Femur (tissue), 1 donor: ENCODE data around the gene STAC.
"Not testable (repeated sequence)": the region's sequence is repeated elsewhere in the genome, so short reads cannot be mapped to it uniquely, and the experiment has no call there.

Experiments
- DNase-seq: peaks from one replicate; pipeline ENCODE4 v3.0.0-alpha.2; 2017

STAC gene

GRCh38 chr3:36482256-36482655 lies 102.0 kb downstream of the STAC start:
- no peak for DNase-seq

DNA sequence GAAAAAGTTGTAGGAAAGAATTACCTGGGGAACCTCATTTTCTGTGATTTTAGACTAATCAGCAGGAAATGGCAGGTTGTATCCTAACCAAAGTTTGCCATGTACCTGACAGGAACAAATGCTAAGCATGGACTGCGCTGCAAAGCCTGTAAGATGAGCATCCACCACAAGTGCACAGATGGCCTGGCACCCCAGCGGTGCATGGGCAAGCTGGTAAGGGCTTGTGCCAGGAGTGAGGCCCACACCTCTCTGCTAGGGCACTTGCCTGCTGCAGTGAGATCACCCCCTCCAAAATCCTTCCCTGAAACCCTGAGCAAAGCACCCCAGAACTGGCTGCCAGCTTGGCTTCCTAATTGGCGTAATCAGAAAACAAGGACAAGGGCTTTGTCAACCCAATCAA lies 102.6 kb downstream of the STAC start:
- no peak for DNase-seq

DNA sequence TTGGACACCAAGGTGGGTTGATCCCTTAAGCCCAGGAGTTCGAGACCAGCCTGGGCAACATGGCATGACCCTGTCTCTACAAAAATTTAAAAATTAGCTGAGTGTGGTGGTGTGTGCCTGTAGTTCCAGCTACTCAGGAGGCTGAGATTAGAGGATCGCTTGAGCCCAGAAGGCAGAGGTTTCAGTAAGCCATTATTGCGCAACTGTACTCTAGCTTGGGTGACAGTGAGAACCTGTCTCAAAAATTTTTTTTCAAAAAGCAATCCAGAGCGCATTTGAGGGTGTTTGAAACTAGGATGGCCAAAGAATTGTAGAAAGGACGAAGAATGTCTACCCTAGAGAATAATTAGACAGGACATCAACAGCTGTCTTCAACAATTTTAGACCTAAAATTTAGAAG lies 103.4 kb downstream of the STAC start:
- no peak for DNase-seq

DNA sequence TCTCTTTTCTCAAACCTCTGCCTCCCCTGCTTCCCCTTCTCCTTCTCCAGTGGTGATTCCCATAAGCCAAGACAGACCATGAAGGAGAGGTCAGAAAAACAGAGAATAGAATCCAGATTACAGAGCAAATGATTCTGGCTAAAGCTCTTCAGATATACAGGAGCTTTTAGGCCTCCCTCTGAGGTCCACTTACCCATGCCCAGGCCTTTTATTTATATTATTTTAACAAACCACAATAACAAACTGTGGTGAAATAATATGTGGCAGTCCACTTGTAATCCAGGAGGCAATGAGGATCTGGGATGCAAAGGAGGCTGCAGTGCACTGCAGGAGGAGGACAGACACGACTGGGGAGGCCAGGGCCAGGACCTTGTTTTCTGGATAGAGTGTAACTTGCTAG lies 104.1 kb downstream of the STAC start:
- DNase-seq: no peak

DNA sequence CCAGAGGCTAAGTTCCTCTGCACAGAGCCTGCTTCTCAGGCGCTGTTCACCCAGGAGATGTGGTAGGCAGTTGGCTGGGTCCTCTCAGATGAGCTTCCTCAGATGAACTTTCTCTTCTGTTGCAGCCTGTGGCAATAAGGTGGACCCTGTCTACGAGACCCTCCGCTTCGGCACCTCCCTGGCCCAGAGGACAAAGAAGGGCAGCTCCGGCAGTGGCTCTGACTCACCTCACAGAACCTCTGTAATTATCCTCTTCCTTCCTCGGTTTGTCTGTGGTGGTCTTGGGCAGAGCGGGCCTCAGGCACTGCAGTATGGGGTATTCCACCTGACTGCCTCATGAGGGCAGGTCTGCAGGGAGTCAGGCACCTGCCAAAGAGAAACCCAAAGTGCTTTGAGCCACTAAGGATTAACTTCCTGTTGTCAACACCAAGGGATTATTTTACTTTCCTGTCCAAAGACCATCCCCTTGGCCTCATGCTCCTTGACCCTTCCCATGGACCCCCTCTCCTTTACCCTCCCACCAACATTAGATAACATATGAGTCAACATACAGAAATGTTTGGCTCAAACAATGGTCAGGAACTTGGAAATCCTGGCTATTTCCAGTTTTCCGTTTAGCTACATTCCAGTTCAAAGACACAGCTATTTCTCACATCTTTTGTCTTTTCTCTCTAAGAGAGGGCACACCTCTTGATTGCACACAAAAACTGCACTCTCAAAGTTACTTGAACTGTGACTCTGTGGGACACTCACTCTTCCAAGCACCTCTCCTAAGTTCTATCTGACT lies 105.9 kb downstream of the STAC start:
- no peak for DNase-seq

DNA sequence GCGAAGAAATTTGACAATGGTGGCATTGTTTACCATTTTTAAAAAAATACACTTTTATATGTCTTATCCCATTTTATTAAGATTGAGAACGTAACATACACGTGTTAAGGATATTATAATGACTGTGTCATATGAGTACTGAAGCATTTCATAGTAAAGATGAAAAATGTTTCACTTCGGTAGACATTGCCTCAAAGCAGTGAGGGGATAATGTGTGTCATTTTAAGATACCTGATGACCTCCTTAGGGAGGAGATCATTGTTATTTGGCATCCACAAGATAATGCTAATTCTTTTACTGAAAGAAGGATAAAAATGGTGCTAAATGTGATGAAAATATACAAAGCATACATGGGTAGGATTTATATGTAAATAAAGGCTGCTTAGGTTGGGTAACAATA lies 107.3 kb downstream of the STAC start:
- DNase-seq: no peak

GRCh38 chr3:36488077-36488789 lies 107.9 kb downstream of the STAC start:
- DNase-seq: no peak

DNA sequence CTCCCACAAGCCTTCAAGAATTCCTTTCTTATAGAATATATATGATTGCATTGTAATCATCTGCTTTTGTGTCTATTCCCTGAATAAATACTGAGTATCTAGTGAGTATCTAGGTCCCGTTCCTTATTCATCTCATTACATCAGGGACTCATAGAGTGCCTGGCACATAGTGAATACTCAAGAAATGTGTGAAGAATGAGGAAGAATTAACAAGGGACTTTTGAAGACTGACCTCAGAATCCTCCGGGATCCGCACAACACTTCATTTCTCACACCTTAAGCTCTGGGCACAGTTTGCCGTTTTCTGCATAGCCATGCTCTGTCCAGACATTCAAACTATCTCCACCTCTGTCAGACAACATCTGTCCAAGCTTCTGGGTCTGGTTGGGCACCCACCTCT lies 108.8 kb downstream of the STAC start:
- DNase-seq: no peak

DNA sequence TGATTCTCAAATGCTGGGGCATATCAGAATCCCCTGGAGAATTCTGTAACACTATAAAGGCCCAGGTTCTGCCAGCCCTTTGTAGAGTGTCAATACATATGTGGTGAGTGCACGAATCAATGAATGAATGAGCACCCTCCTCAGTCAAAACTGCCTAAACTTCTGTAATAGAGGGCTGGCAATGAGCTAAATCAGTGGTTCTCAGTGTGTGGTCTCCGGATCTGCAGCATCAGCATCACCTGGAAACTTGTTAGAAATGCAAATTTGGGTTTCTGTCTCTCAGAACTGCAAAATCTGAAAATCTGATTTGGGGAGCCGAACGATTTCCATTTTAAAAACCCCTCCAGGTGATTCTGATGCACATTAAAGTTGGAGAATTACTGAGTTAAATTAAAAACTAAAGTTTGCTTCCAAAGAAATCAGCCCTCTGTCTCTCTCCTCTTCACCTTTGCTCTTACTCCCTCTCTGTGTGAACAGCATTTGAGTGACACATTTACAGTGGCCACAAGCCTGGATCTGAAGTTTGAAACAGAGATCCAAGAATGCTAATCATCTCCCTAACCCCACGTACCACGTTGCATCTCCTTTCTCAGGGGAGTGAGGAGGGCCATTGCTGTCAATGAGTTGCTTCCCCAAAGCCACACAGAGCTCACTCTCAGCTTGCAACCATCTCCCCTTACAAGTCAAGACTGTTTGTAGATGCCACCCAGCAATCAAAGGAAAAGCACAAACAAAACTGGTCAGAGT lies 109.5 kb downstream of the STAC start:
- no peak for DNase-seq

DNA sequence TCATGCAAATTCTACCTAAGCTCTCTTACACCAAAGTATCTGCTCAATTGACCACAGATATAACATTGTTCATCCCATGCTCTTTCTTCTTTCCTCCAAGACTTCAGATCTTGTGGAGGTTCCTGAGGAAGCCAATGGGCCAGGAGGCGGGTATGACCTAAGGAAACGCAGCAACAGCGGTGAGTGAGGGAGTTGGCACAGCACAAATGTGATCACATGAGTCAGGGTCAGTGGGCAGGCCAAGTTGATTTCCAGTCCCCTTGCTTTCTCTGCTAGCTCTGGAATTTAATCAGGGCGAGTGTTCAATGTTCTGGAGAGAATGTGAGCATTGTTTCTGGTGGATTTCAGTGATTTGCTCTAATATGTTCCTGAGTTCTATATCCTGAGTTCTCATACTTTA lies 112.7 kb downstream of the STAC start:
- DNase-seq: no peak

DNA sequence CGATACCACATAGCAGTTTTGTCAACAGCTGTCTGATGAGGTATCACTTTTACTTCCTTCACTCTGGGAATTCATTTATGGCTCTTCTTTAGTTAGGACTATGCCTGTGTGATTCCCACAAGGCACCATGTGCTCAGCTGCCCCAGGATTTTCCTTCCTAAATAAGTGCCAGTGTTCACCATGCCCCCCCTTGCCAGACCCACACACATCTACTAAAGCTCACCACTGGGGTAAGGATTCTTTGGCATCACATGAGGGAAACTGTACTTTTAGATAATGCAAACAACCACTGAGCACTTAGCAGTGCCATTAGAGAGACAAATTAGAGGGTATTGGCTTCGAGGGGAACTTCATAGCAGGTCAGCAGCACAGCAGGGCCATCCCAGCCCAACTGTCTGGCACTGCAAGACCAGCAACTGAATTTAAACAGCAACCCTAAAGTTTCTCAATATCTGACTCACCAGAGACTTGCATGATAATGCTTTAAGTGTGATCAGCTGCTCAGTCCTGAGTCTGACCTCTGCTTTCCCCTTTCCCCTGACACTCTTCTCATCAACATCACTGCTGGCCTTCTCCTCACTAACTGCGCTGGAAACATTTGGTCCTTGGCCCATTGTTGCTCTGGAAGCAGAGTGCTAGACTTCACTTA lies 114.3 kb downstream of the STAC start:
- peak; percentile 47 for DNase-seq

DNA sequence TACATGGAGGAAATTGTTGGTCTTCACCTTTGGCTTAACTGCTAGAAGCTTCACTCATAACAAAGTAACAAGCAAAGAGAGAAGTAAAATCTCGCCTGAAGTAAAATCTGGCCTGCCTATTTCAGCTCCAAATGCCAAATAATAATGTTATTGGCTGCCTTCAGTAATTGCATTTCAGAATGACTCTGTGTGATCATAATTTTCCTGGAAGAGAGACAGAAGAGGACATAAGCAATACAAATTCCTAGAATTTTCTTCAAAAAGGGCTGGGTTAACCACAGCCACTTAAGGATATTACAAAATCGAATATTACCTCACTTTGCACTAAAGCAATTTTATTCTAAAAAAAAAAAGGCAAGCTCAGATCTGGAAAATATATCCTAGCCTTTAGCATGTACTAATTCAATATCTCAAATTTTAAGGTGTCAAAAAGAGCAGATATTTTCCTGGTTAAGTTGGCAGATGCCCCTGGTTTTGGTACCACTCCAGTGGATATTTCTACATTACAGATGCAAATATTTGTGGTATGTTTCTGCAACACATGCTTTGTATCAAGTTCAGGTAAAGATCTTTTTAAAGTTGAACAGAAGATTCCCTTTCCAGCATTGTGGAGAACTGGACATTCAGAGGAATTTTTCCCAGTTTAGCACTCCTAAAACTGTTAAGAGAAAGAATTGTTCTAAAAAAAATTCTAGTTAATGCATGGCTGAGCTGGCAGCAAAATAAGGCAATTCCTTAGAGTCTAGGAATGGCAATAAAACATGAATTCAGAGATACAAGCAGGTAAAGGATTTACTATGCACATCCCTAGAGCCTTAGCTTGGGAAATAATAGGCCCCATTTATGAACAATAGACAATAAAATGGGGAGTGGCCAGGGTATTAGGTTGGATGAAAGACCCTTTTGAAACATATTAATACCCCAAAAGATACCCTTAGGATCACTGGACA lies 116.7 kb downstream of the STAC start:
- DNase-seq: no peak

- not testable (repeated sequence) for DNase-seq
Measured at GRCh38 chr3:36500053-36500452, 119.7 kb downstream of the STAC start.

DNA sequence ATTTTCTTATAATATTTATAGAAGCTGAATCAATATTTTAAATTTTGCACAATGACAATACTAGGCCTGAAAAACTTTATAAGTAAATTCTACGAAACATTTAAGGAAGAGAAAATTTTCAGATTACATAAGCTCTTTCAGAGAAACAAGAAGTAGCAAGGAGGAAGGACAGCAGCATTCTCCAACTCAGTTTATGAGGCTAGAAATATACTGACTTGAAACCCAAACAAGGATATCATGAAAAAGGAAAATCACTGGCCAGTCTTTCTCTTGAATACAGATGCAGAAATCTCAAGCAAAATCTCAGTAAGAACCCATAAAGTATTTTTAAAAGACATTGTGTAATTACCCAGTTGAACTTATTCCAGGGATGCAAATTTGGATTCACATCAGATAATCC lies 121.3 kb downstream of the STAC start:
- DNase-seq: no peak

DNA sequence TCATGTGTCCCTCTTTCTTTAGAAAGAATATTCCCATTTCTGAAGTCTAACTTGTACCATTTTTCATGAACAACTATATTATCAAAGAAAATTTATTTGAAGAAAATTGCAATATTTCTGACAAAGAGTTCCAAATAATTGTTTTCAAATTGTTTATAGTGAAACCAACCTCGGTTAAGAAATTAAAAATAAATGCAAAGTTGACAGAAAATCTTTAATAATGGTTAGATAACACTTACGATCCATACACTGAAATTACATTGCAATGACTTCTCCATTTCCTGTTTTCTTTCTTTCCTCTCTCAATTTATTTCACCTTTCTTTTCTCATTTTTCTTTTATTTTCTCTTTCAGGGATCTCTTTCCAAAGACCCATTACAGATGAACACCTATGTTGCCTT lies 125.1 kb downstream of the STAC start:
- no peak for DNase-seq

DNA sequence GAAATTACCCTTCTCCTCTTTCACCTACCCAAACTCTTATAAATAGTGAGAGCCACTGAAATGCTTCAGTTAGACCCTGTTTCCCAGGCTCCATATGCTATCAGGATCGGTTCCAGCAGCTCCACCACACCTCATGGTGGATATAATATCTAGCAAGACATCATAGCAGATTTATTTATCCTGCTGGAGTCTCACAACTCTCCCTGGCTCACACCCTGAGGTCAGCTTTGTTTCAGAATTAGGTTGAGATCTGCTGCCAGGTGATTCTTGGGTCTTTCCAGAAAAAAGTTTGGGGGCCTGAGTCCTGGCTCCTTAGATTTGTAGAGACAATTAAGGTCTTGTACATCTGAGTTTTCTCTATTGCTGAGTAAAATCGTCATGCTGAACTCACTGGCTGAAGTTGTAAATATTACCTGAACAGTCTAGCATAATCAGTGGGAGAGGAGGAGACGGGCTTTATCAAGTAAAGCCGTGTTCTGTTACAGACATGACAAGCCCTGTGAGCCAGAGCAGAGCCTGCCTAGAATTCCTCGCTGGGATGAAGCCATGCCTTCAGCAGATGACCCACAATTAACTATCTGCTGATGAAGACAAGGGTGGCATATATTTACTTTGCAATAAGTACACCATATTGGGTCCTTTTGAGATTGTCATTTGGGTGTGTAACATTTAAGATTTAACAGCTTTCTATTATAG lies 131.6 kb downstream of the STAC start:
- DNase-seq: no peak

- DNase-seq: no peak
Measured at GRCh38 chr3:36512555-36512954, 132.3 kb downstream of the STAC start.

GRCh38 chr3:36514171-36514570 lies 133.9 kb downstream of the STAC start:
- no peak for DNase-seq

DNA sequence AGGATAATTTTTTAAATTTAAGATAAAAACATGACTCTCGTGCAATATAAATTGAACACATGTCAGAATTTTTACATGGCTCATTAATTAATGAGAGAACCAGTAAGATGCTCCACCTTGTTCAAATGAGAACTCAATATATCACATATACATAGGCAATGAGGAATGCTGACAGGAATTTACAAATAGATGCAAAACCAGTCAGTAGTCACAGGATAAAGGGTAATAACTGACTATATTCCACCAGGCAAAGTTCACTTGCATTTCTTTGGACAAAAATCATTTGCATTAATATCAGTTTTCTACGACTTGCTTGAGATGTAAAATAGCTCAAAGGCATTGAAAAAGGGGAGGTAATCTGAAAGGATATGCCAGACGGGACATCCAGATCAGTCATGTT lies 139.4 kb downstream of the STAC start:
- DNase-seq: no peak

DNA sequence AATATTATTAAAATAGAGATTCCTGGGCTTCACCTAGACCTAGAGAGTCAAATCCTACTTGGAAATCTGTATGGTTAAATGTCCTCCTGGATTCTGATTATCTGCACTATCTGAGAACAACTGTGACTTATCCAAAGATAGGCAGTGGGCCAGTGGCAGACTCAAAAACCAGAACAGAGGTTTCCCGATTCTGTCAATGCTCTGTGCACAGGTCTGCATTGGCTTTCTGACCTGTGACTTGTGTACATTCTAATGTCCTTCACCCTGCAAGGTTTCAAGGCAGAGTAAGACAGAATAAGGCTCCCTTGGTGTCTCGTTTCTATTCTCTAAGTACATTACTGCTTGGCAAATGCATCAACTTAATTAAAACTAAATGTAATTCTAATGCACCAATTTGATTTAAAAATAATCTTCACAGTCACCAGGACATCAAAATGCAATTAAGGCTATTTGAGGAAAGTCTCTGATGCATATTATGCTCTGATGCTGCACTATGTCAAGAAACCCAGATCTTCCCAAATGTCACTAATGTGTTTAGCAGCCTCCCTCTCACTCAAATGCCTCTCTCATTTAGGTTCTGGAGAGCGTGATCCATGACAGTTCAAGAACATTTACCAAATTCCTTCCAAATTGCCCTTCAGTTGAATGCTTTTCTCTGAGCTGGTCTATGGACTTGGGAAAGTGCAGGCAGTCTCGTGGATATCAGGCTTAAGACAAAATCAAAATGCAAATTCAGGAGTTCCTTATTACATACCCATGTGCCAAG lies 140.1 kb downstream of the STAC start:
- no peak for DNase-seq

DNA sequence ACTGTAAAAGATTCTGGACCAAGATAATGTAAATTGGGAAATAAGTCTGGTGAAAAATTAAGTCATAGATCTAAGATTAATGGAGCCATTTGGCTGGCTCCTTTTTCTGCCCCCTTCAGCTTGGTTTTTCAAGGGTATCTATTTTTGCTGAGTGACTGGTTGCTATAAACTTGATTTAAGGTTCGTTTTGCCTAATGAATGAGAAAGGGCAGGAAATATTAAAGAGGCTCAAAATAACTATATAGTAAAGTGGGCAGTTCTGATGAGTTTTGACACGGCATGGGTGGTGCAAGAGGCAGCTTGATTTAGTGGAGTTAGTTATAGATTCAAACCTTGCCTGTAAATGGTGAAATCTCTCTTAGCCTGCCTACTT lies 140.7 kb downstream of the STAC start:
- DNase-seq: no peak
